ENCODE results near the gene APBB2. TPM values are rescaled to one million over a fixed set of nuclear protein-coding genes. Genes with fewer than 3 reads are reported as not detected.
"Not testable (repeated sequence)": the region's sequence is repeated elsewhere in the genome, so short reads cannot be mapped to it uniquely, and the experiment has no call there.

APBB2 gene
- total RNA-seq, 1 donor from 2014 or later: 138 TPM

DNA sequence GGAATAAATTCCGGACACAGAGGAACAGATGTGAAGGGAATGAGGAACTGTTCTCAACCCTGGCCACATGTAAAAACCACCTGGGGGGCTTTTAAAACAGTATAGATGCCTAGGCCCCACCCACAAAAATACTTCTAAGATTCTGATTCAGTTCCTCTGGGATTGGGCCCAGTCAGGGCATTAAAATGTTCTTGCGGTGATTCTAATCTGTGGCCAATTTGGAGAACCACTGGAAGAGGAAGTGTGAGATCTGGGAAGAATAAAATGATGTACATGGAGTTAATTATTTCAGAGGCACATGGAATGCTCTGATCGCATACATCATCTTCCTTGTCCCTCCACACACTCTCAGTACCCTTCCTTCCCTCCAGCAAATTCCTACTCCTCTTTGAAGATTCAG lies 192.2 kb downstream of the APBB2 start:
- no peak for DNase-seq (ENCODE audit: low read depth, low spot score)

DNA sequence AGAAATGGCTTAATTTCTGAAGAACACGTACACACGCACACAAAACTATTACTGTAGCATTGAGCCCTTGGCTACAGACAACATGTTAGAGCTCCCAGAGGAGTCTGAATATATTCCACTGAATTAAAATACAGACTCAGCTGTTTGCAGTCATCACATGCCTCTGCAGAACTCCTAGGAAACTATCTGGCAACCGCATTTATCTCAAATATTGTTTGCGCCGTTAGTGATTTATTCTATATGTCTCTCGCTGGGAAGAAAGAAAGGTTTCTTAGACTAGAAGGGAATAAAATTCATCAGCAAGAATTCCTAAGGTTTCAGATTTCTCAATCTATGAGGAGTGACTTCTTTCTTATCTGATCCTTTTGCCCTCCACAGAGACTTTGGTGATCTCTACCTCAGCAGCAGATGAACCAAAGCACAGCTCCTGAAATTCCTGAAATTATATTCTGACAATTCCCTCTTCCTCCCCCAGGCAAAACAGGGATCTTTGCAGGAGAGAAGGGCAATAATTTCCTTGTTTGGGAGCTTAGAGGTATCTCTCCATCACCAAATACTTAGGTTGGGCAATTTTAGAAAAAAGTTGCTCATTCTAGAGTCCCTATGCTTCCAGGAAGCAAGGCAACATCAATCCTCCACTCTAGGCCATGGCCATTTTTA lies 199.2 kb downstream of the APBB2 start:
- DNase-seq (ENCODE audit: low read depth, low spot score): no peak

DNA sequence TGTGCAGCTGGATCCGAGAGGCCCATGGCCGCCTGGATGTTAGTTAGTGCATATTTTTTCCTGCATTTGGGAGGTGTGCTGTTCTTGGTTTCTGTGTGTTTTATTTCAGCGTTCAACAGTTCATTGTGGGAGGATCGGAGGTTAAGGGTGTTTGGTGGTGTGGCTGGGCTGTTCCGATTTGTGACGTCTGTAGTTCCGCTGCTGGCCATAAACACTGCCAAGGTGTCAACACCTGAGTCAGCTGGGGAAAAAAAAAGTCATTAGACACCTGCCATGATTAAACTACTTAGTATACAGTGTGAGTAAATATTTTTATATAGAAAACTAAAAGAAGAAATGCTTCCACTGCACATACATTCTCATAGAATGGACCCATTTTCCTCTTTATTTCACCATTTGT lies 200.2 kb downstream of the APBB2 start:
- DNase-seq (ENCODE audit: low read depth, low spot score): no peak

DNA sequence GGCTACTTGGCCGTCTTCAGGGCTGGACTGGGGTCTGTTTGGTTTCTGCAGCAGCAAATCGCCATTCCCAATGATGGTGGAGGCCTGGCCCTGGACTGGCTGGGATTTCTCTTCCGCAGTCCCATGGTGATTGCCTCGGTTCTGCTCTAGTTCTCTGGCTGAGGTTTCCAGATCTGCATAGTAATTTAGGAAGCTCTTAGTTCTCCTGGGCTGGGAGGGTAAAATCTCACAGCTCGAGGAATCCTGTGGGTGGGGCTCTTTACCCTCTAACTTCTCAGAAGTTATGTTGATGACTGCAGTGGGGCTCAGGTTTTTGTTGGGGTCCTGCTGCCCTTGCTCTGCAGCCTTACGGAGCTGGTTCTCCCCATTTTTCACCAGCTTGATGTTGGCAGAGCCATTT lies 200.6 kb downstream of the APBB2 start:
- DNase-seq (ENCODE audit: low read depth, low spot score): no peak

DNA sequence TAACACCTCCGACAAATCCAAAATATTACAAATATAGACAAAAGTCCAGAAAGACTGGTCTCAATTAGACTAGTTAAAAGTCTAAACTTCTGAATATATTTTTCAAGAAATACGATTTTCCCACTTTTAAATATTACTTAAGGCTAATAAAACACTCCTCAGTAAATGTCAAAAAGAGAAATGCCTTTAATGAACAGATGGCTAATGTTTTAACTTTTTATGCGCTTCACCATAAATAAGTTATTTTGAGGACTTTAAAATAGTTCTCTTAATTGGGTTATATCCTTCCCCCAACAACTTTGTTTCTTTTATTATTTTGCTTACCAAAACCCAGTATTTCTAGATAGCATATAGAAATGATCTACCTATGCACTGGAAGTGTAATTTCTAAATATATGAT lies 201.4 kb downstream of the APBB2 start:
- no peak for DNase-seq (ENCODE audit: low read depth, low spot score)

DNA sequence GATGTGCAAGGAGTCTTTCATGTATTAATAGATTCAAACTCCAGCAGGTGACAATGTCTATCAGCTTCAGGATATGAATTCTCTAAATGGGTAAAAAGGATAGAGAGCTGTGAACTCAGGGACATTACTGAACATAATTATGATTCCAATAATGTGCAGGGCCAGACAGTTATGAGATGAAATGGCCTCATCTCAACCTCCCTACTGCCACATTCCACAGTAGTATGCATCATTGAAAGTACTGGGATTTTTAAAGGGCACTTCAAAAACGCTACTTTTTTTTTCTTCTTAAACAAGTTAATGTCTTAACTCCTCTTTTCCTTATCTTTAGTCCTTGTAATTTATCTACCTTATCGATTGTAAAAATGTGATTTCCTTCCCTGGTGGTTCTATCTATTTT lies 202.0 kb downstream of the APBB2 start:
- no peak for DNase-seq (ENCODE audit: low read depth, low spot score)

DNA sequence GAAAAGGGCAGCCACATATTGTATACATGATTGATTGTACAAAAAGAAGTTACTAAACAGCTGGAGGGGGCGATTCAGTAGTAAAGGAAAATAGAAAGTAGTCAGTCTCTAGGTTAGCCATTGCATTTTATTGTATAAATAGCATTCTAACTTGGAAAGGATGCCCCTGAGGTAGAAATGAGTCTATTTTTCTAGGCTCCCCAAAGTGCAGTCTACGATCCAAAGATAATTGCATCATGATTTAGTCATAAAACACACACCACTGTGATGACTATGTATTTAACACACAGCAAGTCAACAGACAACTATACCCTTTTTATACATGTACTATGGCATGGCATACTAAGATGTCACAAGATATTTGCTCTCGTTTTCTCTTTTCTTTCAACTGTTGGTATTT lies 204.9 kb downstream of the APBB2 start:
- no peak for DNase-seq (ENCODE audit: low read depth, low spot score)

DNA sequence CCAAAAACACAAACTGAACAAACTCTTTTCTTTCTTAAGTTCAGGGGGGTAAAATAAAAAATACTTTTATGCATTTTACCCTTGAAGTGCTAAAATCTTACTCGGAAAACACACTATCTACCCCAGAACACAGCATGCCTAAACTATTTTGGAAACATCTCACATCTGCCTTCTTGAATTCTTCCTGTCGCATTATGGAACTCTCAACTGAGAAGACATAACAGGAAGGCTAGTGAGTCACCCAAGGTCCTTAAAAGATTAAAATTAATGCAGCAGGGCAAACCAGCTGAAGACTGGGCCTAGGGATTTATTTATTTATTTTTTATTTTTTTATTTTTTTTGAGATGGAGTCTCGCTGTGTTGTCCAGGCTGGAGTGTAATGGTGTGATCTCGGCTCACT lies 208.2 kb downstream of the APBB2 start:
- DNase-seq (ENCODE audit: low read depth, low spot score): no peak

DNA sequence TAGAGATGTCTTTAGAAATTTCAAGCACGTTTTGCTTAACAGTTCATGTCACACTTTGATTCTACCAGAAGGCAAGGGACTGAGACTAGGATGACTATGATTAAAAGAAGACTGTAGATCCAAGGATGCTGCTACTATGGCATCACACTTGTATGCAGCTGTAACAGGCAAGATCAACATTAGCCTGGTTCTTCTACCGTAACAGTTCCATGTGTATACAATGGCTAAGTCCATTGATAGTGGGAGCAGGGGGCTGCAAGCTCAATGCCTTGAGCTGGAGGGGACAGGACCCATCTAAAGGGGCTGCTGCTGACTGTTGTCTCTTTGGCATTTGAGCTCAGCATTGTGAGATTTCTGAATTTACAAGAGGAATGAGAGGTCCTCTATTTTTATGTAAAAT lies 212.0 kb downstream of the APBB2 start:
- DNase-seq (ENCODE audit: low read depth, low spot score): no peak

DNA sequence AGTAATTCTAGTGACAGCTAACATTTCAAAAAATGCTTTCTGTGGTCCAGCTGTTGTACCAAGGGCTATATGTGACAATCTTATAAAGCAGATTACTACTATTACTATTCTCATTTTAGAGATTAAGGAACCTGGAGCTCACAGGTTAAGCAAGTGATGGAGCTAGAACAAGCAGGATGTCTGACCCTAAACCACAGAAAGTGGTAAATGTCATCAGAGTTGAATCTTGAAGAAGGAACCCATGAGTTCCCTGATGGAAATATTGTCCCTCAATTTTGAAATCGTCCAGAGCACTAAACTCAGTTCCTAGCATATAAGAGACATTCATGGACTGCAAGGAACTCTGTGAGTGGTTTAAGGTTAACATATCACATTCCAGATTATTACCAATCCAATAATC lies 214.0 kb downstream of the APBB2 start:
- DNase-seq (ENCODE audit: low read depth, low spot score): no peak

DNA sequence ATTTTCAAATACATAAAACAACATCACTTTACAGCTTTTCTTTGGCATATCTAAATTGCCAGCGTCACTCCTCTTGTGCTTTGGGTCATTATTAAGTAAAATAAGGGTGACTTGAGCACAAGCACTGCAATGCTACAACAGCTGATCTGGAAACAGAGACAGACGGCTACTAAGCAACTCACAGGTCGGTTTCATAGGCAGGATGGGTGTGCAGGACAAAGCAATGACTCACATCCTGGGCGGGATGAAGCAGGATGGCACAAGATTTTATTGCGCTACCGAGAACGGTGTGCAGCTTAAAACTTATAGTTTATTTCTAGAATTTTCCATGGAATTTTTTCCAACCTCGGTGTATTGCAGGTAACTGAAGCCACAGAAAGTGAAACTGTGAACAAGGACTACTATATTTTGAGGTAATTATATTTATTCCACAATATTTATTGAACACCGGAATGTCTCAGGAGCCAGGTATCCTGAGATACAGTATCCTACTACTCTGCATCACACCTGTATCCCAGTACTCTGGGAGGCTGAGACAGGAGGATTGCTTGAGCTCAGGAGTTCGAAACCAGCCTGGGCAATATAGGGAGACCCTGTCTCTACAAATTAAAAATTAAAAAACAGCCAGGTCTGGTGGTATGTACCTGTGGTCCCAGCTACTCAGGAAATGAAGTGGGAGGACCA lies 215.5 kb downstream of the APBB2 start:
- peak; percentile 52 for DNase-seq (ENCODE audit: low read depth, low spot score)

DNA sequence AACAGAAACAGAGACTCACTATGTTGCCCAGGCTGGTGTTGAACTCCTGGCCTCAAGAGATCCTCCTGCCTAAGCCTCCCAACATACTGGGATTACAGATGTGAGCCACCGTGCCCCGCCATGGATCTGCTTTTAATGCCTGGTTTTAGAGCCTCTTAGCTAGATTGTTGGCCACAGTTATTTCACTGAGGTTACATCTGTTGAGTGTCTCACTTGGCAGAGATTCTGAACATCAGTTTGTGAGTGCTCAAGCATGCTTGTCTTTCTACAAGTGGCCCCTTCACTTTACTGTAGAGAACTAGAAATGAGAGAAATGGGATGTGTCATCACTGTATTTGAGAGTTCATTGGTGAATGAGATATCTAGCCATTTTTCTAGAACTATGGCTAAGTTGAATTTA lies 218.5 kb downstream of the APBB2 start:
- no peak for DNase-seq (ENCODE audit: low read depth, low spot score)

DNA sequence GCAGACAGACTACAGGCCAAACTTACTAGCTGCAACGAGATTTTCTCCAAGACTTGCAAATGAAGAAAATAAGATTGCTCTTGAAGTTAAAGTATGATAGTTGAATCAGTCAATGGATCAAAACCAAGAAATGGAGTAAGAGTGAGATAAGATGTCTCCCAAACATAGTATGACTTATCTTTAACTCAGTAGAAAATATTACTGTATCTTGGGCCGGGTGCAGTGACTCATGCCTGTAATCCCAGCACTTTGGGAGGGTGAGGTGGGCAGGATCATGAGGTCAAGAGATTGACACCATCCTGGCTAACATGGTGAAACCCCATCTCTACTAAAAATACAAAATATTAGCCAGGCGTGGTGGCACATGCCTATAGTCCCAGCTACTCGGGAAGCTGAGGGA lies 220.0 kb downstream of the APBB2 start:
- not testable (repeated sequence) for DNase-seq (ENCODE audit: low read depth, low spot score)

DNA sequence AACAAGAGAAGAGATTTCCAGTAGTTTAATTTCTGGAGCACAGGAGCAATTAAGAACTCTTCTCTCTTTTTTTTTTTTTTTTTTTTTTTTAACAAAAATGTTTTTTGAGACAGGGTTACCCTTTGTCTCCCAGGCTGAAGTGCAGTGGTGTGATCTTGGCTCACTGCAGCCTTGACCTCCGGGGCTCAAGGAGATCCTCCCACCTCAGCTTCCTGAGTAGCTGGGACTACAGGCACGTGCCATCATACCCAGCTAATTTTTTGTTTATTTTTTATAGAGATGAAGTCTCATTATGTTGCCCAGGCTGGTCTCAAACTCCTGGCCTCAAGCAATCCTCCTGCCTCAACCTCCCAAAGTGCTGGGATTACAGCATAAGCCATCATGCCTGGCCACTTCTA lies 221.0 kb downstream of the APBB2 start:
- DNase-seq (ENCODE audit: low read depth, low spot score): not testable (repeated sequence)

DNA sequence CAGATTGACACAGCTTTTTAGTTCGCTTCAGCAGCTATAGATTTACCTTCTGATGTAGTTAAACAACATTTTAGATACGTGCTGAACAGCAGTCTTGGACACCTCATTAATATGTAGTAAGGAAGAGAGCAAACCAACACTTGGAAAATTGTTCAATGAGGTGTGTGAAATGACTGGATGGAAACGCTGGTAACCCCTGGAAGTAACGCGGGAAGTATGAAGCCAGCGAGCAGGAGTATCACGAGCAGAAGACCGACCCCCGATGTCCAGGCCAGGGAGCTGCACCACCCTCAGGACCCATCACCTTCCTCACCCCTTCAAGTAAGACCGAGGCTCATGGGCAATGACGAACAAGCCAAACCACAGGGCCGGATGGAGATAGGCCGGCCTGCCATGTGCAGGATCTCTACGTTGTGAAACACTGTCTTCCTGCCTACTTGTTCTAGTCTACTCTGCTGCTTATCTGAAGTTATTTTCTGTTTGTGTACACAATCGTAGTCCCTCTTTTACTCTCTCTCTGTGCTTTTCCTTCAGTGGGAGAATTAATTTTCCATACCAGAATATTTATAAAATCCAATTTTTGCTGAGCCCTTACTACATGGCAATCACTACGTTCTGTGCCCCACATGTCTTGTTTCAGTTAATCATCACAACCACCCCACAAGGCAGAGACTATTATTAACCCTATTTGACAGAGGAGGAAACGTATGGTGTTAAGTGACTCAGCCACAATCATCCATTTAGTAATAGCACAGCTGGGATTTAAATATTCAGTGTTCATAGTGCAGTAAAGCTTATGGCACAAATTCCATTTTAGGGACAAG lies 221.7 kb downstream of the APBB2 start:
- DNase-seq (ENCODE audit: low read depth, low spot score): peak; percentile 65

DNA sequence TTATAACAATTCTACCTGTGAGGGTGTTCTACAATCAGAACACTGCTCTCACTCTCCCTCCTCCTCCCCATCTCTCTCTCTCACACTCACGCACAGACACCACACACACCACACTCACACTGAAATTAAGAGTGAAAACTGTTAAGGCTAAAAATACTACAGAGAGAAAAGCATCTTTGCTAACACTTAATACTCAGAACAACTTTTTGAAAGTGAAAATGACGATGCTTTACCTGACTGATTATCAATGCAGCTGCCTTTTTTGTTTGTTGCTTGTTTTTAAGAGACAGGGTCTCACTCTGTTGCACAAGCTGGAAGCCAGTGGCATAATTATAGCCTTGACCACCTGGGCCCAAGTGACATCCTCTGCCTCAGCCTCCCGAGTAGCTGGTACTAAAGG lies 222.4 kb downstream of the APBB2 start:
- no peak for DNase-seq (ENCODE audit: low read depth, low spot score)

DNA sequence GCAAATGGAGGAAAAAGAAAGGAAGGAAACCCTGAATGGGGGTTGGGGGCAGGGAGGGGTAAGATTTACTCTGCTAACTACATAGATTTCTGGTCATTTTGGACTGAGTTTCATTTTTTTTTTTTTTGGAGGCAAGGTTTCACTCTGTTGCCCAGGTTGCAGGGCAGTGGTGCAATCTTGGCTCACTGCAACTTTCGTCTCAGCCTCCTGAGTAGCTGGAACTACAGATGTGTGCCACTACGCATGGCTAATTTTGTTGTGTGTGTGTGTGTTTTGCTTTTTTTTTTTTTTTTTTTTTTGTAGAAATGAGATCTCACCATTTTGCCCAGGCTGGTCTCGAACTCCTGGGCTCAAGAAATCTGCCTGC lies 223.5 kb downstream of the APBB2 start:
- no peak for DNase-seq (ENCODE audit: low read depth, low spot score)

DNA sequence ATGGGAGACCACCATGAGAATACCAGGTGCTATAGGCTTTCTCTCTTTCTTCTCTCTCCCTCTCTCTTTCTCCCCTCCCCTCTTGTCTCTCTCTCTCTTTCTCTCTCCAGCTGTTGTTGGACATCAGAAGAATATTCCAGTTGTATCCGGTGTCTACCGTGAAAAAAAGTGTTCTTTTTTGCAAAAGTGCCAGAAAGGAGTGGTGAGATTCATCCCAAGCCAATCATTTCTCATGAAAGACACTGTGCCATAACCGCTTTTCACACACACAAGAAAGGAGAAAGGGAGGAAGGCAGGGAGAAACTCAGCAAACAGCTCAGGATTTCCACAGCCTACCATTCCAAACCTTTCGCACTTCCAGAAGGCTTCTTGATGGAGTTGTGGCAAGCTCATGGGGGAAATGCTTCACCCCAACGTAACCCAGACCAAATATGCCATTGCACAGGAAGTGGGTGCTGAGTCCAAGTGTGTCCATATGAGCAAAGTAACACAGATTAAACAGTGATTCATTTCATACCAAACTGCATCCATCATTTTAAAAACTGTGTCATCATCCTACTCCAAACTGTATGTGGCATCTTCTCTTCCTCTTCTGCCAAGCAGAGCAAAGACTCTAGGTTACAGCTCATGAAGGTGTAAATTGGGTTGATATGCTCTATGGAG lies 224.0 kb downstream of the APBB2 start:
- peak; percentile 60 for DNase-seq (ENCODE audit: low read depth, low spot score)

DNA sequence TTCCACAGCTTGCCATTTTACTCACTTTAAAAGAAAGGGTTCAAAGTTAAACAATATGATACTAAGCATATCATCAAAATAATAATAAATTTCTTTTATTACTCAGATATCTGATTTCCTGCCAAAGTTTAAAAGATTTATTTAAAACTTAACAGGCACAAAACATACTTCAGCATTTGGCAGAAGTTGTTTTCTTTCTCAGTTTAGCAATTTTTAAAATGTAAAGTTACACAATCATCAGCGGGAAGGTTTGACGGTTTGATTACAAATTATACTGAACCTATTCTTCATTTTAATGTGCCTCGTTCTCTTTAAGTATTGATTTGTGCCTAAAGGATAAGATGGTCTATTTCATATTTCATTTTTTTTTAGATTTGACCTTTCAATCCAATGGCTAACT lies 227.2 kb downstream of the APBB2 start:
- DNase-seq (ENCODE audit: low read depth, low spot score): no peak

DNA sequence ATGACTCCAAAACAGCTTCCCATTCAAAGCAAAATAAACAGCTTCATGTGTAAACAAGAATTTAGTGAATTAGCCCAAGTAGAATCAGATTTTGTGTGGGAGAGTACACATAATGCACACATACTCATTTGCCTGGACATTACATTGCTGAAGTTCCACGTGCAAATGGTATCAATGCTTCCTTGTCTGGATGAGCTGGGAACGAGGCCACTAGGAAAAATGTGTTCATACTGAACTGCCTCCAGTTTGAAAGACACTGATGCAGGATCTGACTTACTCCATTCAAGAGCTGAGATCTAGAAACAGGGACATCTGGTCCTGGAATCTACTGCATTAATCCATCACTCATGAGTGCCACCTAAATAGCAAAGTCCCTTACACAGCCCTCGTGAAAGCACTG lies 228.0 kb downstream of the APBB2 start:
- DNase-seq (ENCODE audit: low read depth, low spot score): no peak

DNA sequence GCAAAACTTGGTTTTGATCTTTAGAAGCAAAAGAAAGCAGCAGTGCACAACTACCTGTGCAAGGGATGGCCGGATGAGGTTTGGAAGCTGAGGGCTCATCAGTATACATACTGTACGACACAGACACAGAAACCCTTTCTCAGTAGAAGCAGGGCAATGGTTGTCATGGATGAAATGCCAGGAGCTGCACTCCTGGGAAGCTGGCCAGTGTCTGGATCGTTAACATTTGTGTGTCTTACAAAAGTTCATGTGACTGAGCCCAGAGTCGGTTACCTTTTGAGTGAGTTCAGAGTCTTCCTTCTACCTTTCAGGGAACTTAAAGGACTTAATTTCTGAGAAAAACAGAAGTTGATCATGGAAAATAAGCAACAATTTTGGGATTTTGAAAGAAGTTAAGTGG lies 230.3 kb downstream of the APBB2 start:
- no peak for DNase-seq (ENCODE audit: low read depth, low spot score)

DNA sequence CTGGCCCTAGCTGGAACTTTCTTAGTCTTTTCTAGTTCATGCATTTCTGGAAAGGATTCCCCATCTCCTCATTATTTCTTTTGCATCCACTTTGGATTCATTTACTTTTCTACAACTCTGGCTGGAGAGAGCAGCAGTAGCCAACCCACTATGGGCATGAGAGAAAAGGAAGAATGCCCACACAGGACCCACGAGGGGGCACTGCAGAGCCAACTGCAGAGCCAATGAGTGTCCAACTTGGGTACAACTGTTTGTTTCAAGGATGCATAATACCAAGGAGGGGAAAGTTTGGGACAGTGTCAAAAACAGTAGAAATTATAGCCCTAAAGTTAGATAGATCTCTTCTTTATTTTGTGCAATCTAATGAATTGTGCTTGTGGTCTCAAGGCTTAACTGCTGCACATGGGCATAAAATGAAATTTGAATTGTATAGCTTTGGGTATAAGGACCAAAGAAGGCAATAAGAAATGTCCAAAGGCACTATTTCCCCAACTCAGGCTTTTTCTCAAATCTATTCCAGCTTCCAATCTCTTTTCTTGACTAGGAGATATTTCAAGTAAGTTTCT lies 233.9 kb downstream of the APBB2 start:
- DNase-seq (ENCODE audit: low read depth, low spot score): no peak

Data from pulmonary artery endothelial cell (primary cell).